Fibroblast of peridontal ligament (primary cell): ENCODE measurements around the gene LMNTD1.
A peak's percentile ranks its signal among the peaks of the same experiment; 100 is the strongest.
"Not testable (repeated sequence)": the region's sequence is repeated elsewhere in the genome, so short reads cannot be mapped to it uniquely, and the experiment has no call there.

ENCODE experiments used
- DNase-seq: peaks from one replicate; pipeline ENCODE4 v3.0.0-alpha.2; 2010; ENCODE audit errors: extremely low read depth

The LMNTD1 gene

GRCh38 chr12:25433024-25433423 lies 120.1 kb downstream of the LMNTD1 start:
- no peak for DNase-seq

- peak; percentile 46 for DNase-seq
These were observed 125.5 kb downstream of the LMNTD1 start for GRCh38 chr12:25427337-25428249.

- not testable (repeated sequence) for DNase-seq
These were observed 126.3 kb downstream of the LMNTD1 start for GRCh38 chr12:25426821-25427220.
